CD4-positive, alpha-beta T cell treated with Interleukin-10 for 1 hour (primary cell): ENCODE measurements around the gene BEAN1.

Experiments
- DNase-seq: peaks from one replicate; pipeline ENCODE4 v3.0.0-alpha.2; 2020

The BEAN1 gene

GRCh38 chr16:66427036-66427860, at the start of gene BEAN1:
TSS of gene BEAN1 (plus strand) at chr16:66427295. CDS start at chr16:66437677, 10,382 bp downstream.
- DNase-seq = no peak

- no peak for DNase-seq
Measured at GRCh38 chr16:66377324-66377723, 49.8 kb upstream of the BEAN1 start.

GRCh38 chr16:66378741-66379570, 48.1 kb upstream of the BEAN1 start:
- no peak for DNase-seq

GRCh38 chr16:66379571-66379941, 47.5 kb upstream of the BEAN1 start:
- DNase-seq = no peak

GRCh38 chr16:66380421-66380820, 46.7 kb upstream of the BEAN1 start:
- DNase-seq = no peak

DNA sequence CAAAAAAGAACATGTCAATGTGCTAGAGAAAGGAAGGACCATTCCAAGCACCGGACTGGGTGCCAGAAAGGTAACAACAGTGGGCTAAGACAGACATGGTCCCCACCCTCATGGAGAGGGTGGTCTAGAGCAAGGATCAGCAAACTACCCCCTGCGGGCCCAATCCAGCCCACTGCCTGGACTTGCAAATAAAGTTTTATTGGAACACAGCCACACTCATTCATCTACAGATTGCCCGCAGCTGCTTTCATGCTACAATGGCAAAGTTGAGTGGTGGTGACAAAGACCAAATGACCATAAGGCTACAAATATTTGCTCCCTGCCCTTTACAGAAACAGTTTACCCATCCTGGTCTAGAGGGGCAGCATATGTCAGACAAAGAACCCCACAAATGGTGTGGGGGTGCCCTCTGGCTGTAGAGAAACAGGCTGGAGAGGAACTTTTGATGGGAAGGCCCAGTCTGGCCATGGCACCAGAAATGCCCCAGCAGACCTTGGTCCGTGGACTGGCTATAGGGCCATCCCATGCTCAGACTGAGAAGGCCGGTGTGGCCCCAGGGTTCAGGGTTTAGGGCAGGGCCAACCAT, 45.4 kb upstream of the BEAN1 start:
- DNase-seq = no peak

- no peak for DNase-seq
Measured at GRCh38 chr16:66382171-66382965, 44.7 kb upstream of the BEAN1 start.

DNA sequence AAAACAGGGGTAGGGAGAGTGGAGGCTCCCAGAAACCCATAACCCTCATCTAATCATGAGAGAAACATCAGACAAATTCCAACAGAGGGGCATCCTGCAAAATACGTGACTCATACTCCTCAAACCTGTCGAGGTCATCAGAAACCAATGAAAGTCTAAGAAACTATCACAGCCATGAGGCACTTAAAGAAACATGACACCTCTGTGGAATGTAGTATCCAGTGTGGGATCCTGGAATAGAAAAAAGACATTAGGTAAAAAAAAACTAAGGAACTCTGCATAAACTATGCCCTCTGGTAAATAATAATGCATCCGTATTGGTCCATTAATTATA, 44.2 kb upstream of the BEAN1 start:
- no peak for DNase-seq

- DNase-seq = no peak
Measured at GRCh38 chr16:66383551-66383950, 43.5 kb upstream of the BEAN1 start.

GRCh38 chr16:66385415-66385814, 41.7 kb upstream of the BEAN1 start:
- DNase-seq = no peak

GRCh38 chr16:66386629-66387622, 40.2 kb upstream of the BEAN1 start:
- DNase-seq = no peak

- no peak for DNase-seq
Measured at GRCh38 chr16:66387817-66388332, 39.2 kb upstream of the BEAN1 start.

- DNase-seq = no peak
Measured at GRCh38 chr16:66388350-66389139, 38.5 kb upstream of the BEAN1 start.

- no peak for DNase-seq
Measured at GRCh38 chr16:66389256-66390176, 37.6 kb upstream of the BEAN1 start.

GRCh38 chr16:66390346-66391108, 36.6 kb upstream of the BEAN1 start:
- no peak for DNase-seq

- DNase-seq = no peak
Measured at GRCh38 chr16:66391726-66392670, 35.1 kb upstream of the BEAN1 start.

GRCh38 chr16:66395806-66396555, 31.1 kb upstream of the BEAN1 start:
- DNase-seq = no peak
